ENCODE results near the gene TMUB2.

Gene TMUB2

GRCh38 chr17:44176671-44177501 lies 9.9 kb upstream of the TMUB2 start:
- DNase-seq = no peak

GRCh38 chr17:44177640-44178039 lies 9.1 kb upstream of the TMUB2 start:
- no peak for DNase-seq

GRCh38 chr17:44178133-44178532 lies 8.6 kb upstream of the TMUB2 start:
- no peak for DNase-seq

- DNase-seq = no peak
These were observed 3.7 kb upstream of the TMUB2 start for GRCh38 chr17:44183024-44183423.

GRCh38 chr17:44184212-44184810 lies 2.5 kb upstream of the TMUB2 start:
- no peak for DNase-seq

GRCh38 chr17:44187131-44187899 lies 543 bp downstream of the TMUB2 start:
- no peak for DNase-seq

- DNase-seq = no peak
These were observed 2.0 kb downstream of the TMUB2 start for GRCh38 chr17:44188576-44189403.

GRCh38 chr17:44190481-44190880 lies 3.7 kb downstream of the TMUB2 start:
- no peak for DNase-seq

- no peak for DNase-seq
These were observed 4.6 kb downstream of the TMUB2 start for GRCh38 chr17:44191369-44191768.

- DNase-seq = no peak
These were observed 5.2 kb downstream of the TMUB2 start for GRCh38 chr17:44191941-44192496.

GRCh38 chr17:44192750-44193149 lies 6.0 kb downstream of the TMUB2 start:
- no peak for DNase-seq

- no peak for DNase-seq
These were observed 6.7 kb downstream of the TMUB2 start for GRCh38 chr17:44193326-44194084.

- no peak for DNase-seq
These were observed 10.3 kb downstream of the TMUB2 start for GRCh38 chr17:44197107-44197506.

- DNase-seq = no peak
These were observed 11.4 kb downstream of the TMUB2 start for GRCh38 chr17:44197980-44198720.

GRCh38 chr17:44198721-44199552 lies 12.2 kb downstream of the TMUB2 start:
- DNase-seq = peak; percentile 25

GRCh38 chr17:44199553-44200477 lies 13.0 kb downstream of the TMUB2 start, which contains the start of gene ATXN7L3:
Gene ATXN7L3, minus strand, starts transcription at chr17:44199884. Its CDS starts 1,814 bp downstream, at chr17:44198070.
- DNase-seq = peak; percentile 99

- no peak for DNase-seq
These were observed 13.8 kb downstream of the TMUB2 start for GRCh38 chr17:44200478-44201155.

GRCh38 chr17:44202756-44203155 lies 16.0 kb downstream of the TMUB2 start:
- DNase-seq = no peak
